GM21576 (cell line): ENCODE measurements around the gene RNU6-9.
"Not testable (repeated sequence)": the region's sequence is repeated elsewhere in the genome, so short reads cannot be mapped to it uniquely, and the experiment has no call there.

Experiments
- ATAC-seq: cut with Tn5 transposase; IDR thresholded peaks from one replicate; pipeline ENCODE4 v1.9.1; 2021; ENCODE audit warnings: mild to moderate bottlenecking, moderate library complexity; ENCODE audit not compliant: unreplicated experiment

The RNU6-9 gene

DNA sequence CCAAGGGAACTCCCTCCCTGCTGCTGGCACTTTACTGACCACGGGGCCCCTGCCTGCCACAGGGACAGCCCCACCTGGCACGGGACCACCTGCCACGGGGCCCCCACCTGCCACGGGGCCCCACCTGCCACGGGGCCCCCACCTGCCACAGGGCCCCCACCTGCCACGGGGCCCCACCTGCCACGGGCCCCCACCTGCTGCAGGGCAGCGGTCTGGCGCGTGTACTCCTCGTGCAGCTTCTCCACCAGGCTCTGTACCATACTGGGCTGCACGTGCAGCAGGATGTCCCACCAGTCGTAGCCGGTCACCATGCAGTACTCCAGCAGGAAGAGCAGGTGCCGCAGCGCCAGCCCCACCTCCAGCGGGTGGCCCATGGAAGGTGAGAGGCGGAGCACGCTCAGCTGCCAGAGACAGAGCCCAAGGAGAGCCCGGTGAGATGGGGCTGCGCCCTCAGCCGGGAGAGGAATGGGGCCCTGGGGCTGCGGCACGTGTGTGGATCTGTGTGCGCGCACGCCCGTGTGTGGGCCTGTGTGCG lies 16.4 kb upstream of the RNU6-9 start:
- ATAC-seq: no peak

GRCh38 chr19:877992-878660 lies 15.2 kb upstream of the RNU6-9 start:
- not testable (repeated sequence) for ATAC-seq

DNA sequence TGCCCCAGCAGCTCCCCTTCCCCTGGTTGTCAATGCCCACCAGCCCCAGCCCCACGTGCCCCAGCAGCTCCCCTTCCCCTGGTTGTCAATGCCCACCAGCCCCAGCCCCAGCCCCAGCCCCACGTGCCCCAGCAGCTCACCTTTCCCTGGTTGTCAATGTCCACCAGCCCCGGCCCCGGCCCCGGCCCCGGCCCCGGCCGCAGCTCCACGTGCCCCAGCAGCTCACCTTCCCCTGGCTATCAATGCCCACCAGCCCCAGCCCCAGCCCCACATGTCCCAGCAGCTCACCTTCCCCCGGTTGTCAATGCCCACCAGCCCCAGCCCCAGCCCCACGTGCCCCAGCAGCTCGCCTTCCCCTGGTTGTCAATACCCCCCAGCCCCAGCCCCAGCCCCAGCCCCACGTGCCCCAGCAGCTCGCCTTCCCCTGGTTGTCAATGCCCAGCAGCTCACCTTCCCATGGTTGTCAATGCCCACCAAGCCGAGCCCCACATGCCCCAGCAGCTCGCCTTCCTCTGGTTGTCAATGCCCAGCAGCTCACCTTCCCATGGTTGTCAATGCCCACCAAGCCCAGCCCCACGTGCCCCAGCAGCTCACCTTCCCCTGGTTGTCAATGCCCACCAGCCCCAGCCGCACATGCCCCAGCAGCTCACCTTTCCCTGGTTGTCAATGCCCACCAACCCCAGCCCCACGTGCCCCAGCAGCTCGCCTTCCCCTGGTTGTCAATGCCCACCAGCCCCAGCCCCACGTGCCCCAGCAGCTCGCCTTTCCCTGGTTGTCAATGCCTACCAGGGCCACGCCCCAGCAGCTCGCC lies 14.3 kb upstream of the RNU6-9 start:
- not testable (repeated sequence) for ATAC-seq

- ATAC-seq: no peak
Measured at GRCh38 chr19:879711-880438, 13.4 kb upstream of the RNU6-9 start.

DNA sequence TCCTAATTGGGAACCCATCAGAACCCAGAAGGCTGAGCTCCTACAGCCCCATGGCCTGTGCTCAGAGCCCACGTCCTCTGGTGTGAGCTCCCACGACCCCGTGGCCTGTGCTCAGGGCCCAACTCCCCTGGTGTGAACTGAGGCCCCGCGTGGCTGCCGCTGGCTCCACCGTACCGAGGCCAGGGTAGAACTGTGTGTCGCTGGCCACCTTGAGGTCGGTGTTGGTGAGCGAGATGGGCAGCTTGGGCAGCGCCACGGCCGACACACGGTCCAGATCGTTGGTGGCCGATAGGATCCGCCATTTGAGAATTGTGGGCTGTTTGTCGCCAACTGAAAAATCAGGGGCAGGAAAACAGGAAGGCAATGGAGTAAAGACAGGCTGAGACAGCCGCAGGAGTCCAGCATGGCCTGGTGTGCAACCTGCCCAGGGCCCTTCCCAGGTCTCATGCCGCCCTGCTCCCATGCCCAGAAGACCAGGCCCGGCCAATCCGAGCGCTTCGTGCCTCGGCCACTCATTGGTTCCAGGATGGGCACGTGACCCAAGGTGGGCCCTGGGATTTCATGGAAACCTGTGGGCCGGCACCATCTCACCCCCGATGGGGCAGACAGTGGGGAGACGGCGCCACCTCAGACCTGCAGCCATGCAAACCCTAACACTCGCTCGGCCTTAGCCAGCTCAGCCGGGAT lies 11.8 kb upstream of the RNU6-9 start:
- ATAC-seq: no peak

- ATAC-seq: no peak
Measured at GRCh38 chr19:882871-883497, 10.3 kb upstream of the RNU6-9 start.

- ATAC-seq: no peak
Measured at GRCh38 chr19:883661-884211, 9.5 kb upstream of the RNU6-9 start.

DNA sequence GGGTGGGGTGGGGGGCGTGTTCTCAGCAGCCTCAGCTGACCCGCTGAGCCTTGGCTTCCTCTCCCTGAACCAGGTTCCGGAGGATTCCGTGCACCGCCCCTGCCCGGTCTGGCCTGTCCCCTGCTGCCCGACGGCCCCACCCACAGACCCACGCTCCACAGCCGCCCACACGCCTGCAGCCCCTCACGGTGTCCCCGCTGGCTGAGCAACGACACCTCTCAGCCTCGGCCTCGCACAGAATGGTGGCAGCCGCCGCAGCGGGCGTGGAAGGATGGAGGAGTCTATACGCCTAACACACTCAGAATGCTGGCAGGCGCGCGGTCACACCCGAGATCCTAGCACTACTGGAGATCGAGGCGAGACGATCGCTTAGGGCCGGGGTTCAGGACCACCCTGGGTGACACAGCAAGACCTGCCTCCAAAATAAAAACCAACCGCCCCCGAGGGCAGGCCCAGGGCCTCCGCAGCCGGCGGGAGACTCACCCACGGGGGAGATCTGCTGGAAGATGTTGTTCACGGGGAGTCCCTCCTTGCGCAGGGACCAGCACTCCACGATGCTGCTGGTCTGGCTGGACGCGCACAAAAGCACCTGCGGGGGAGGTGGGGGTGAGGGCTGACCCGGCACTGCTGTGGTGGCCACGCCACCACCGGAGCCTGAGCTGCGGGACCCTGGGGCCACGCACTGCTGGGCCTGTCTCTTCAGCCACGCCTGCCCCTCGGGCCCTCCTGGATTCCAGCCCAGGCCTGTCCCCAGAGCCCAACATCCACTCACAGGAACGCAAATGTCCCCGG lies 8.7 kb upstream of the RNU6-9 start:
- ATAC-seq: no peak

- ATAC-seq: no peak
Measured at GRCh38 chr19:885536-886224, 7.6 kb upstream of the RNU6-9 start.

DNA sequence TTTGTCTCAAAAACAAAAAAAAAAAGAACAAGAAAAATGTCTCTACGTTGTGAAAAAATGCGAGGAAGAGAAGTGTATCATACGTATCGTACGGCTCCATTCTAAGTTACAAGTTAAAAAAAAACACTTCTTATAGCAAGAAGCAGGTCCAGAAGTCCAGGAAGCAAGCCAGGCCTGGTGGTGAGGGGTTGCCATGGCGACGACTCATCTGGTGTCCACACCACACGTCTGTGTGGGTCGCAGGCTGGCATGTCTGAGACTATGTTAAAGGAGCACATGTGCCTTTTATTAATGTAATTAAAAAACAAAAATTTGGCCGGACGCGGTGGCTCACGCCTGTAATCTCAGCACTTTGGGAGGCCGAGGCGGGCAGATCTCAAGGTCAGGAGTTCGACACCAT lies 6.2 kb upstream of the RNU6-9 start:
- ATAC-seq: no peak

GRCh38 chr19:887599-887998 lies 5.7 kb upstream of the RNU6-9 start:
- no peak for ATAC-seq

DNA sequence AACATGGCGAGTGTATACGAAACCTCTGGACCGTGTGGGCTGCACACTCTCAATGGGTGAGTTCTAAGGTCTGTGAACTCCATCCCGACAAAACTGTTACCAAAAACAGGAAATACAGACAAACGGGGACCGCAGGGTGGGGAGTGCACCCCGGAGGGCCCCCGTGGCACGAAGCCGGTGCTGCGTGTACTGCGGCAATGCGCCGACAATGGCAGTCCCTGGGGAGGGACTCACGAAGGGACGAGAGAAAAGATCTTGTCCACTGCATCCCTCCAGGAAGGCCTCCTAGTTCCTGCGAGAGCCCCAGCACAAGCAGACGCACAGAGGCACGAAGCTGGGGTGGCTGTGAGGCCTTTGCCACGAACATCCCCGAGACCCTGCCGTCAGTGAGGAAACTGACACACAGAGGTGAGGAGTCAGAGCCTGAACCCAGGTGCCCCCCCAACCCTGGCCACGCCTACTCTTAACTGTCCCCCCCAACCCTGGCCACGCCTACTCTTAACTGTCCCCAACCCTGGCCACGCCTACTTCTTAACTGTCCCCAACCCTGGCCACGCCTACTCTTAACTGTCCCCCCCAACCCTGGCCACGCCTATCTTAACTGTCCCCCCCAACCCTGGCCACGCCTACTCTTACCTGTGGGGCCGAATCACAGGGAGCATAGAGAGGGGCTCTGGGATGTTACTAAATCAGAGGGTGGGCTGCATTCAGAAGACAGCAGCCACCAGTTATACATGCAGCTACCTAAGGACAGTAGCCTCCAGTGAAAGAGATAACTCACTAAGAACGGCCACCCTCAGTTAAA lies 4.5 kb upstream of the RNU6-9 start:
- ATAC-seq: no peak

GRCh38 chr19:889662-890295 lies 3.5 kb upstream of the RNU6-9 start:
- no peak for ATAC-seq

DNA sequence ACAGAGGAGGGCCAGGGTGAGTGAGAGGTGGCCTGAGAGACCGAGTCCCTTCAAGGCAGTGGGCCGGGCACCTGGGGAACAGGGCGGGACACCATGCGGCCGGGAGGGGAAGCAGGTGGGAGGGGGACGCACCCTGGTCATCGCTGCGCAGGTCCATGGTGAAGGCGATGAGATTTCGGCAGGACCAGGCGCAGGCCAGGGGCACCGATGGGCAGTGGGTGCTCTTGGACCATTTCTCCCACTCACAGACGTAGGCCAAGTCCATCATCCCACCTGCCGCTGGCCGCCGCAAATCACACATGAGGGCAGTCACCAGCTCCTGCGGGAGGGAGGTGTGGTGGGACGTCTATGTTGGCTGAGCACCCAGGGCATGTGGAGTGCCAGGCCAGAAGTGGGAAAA lies 2.5 kb upstream of the RNU6-9 start:
- ATAC-seq: no peak

GRCh38 chr19:891421-892200 lies 1.7 kb upstream of the RNU6-9 start:
- not testable (repeated sequence) for ATAC-seq

GRCh38 chr19:892243-892893 lies 916 bp upstream of the RNU6-9 start:
- no peak for ATAC-seq
